Ovary (tissue), 3 donors: ENCODE results near the gene HERPUD1.

ENCODE experiments used
- CTCF ChIP-seq, 3 donors: fragments of 450-650 bp in 2 of 3; fragments of 200-600 bp in 1 of 3; IDR thresholded peaks; one replicate each; pipeline versions ENCODE4 v1.5.1 to v1.8.0; 2016 to 2022; ENCODE audit warnings: antibody characterized with exemption in 3 of 3, mild to moderate bottlenecking in 1 of 3
- EP300 ChIP-seq: sonication (generic); formaldehyde crosslinking; IDR thresholded peaks from one replicate; pipeline ENCODE4 v1.6.1; 2017; ENCODE audit warnings: antibody characterized with exemption
- POLR2A ChIP-seq: fragments of 450-650 bp; IDR thresholded peaks from one replicate; pipeline ENCODE4 v1.6.1; 2017; ENCODE audit warnings: antibody characterized with exemption, mild to moderate bottlenecking, moderate library complexity
- donor health status: DM: no; HTN: no; CAD: no.

GRCh38 chr16:56969769-56970168 is 37.8 kb downstream of the HERPUD1 start:
- TF ChIP-seq CTCF (IDR thresholded peaks at IDR 0.05): no peak
- no peak for TF ChIP-seq POLR2A
- no peak for TF ChIP-seq EP300
